ENCODE data around the gene MAP3K12. TPM values are rescaled to one million over a fixed set of nuclear protein-coding genes. Genes with fewer than 3 reads are reported as not detected.
A peak's percentile ranks its signal among the peaks of the same experiment; 100 is the strongest.

Gene MAP3K12
- total and polyA plus RNA-seq, 2 of the 13 experiments (the other 11 are each of a cell fraction or from before 2014, with no cell fraction given) = 0.20 to 1.1 TPM

GRCh38 chr12:53538209-53538689 lies 39.0 kb upstream of the MAP3K12 start (continued):
- TF ChIP-seq ZNF33A (CRISPR knock-in tag; IDR thresholded peaks at IDR 0.05; ENCODE audit: borderline replicate concordance) (no peak), HHEX (CRISPR knock-in tag; IDR thresholded peaks at IDR 0.05) (peak; percentile 66), ZNF609 (CRISPR knock-in tag; IDR thresholded peaks at IDR 0.05; ENCODE audit: borderline replicate concordance) (peak; percentile 73), FOSL2 (CRISPR knock-in tag; IDR thresholded peaks at IDR 0.05) (peak; percentile 74), TP53 (CRISPR knock-in tag; conservative IDR thresholded peaks at IDR 0.05) (peak; percentile 68; the same call in 1 of the 2 replicates), ZNF280D (CRISPR knock-in tag; IDR thresholded peaks at IDR 0.05) (peak; percentile 76; the same call in 1 of the 2 replicates), CREBL2 (CRISPR knock-in tag; IDR thresholded peaks at IDR 0.05; ENCODE audit: borderline replicate concordance) (no peak), THRA (CRISPR knock-in tag; IDR thresholded peaks at IDR 0.05; ENCODE audit: borderline replicate concordance) (peak; percentile 81; the same call in 1 of the 2 replicates), CEBPG (CRISPR knock-in tag; IDR thresholded peaks at IDR 0.05) (peak; percentile 99), MAF1 (CRISPR knock-in tag; IDR thresholded peaks at IDR 0.05; ENCODE audit: borderline replicate concordance) (no peak), ZNF691 (CRISPR knock-in tag; IDR thresholded peaks at IDR 0.05; ENCODE audit: borderline replicate concordance, low read depth) (peak; percentile 59; the same call in 1 of the 2 replicates), ZNF441 (CRISPR knock-in tag; IDR thresholded peaks at IDR 0.05; ENCODE audit: borderline replicate concordance) (no peak), SOX6 (IDR thresholded peaks at IDR 0.05) (no peak), SOX6 (CRISPR knock-in tag; IDR thresholded peaks at IDR 0.05) (peak; percentile 100), CAMTA2 (CRISPR knock-in tag; IDR thresholded peaks at IDR 0.05; ENCODE audit: borderline replicate concordance) (no peak), FOXP4 (CRISPR knock-in tag; IDR thresholded peaks at IDR 0.05) (peak; percentile 79), NR2F2 (IDR thresholded peaks at IDR 0.05; ENCODE audit: borderline replicate concordance, low read depth) (peak; percentile 63; the same call in 1 of the 2 replicates)

Data from HepG2 (cell line).